Measurements from ENCODE around the gene WDR33.

- TF ChIP-seq, protein P1, sequence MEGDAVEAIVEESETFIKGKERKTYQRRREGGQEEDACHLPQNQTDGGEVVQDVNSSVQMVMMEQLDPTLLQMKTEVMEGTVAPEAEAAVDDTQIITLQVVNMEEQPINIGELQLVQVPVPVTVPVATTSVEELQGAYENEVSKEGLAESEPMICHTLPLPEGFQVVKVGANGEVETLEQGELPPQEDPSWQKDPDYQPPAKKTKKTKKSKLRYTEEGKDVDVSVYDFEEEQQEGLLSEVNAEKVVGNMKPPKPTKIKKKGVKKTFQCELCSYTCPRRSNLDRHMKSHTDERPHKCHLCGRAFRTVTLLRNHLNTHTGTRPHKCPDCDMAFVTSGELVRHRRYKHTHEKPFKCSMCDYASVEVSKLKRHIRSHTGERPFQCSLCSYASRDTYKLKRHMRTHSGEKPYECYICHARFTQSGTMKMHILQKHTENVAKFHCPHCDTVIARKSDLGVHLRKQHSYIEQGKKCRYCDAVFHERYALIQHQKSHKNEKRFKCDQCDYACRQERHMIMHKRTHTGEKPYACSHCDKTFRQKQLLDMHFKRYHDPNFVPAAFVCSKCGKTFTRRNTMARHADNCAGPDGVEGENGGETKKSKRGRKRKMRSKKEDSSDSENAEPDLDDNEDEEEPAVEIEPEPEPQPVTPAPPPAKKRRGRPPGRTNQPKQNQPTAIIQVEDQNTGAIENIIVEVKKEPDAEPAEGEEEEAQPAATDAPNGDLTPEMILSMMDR (IDR thresholded peaks at IDR 0.05): no peak
- TF ChIP-seq POLR2A (IDR thresholded peaks at IDR 0.05): no peak
These were observed 63.4 kb downstream of the WDR33 start for GRCh38 chr2:127747621-127748020.
